Stimulated activated naive CD8-positive, alpha-beta T cell treated with anti-CD3 and anti-CD28 coated beads, Interleukin-15, Interleukin-2, amounts not matched to agents 100 ng/mL and 50 ng/mL, for 24 hours (primary cell): ENCODE data around the gene MRM3.
A peak's percentile ranks its signal among the peaks of the same experiment; 100 is the strongest.
"Not testable (repeated sequence)": the region's sequence is repeated elsewhere in the genome, so short reads cannot be mapped to it uniquely, and the experiment has no call there.

Experiments used
- H3K27ac Mint-ChIP-seq: one replicate; pipeline ENCODE4 v1.8.0; 2021; ENCODE audit warnings: mild to moderate bottlenecking, mixed read lengths
- H3K27me3 Mint-ChIP-seq: one replicate; pipeline ENCODE4 v1.8.0; 2021; ENCODE audit warnings: mixed read lengths
- H3K36me3 Mint-ChIP-seq: one replicate; pipeline ENCODE4 v1.8.0; 2021; ENCODE audit warnings: low read depth, mixed read lengths
- H3K4me1 Mint-ChIP-seq: one replicate; pipeline ENCODE4 v1.8.0; 2021; ENCODE audit warnings: low read depth, mixed read lengths
- H3K4me3 Mint-ChIP-seq: one replicate; pipeline ENCODE4 v1.8.0; 2021; ENCODE audit warnings: mild to moderate bottlenecking, mixed read lengths
- H3K9me3 Mint-ChIP-seq: one replicate; pipeline ENCODE4 v1.8.0; 2021; ENCODE audit warnings: mixed read lengths

MRM3 gene, protein sequence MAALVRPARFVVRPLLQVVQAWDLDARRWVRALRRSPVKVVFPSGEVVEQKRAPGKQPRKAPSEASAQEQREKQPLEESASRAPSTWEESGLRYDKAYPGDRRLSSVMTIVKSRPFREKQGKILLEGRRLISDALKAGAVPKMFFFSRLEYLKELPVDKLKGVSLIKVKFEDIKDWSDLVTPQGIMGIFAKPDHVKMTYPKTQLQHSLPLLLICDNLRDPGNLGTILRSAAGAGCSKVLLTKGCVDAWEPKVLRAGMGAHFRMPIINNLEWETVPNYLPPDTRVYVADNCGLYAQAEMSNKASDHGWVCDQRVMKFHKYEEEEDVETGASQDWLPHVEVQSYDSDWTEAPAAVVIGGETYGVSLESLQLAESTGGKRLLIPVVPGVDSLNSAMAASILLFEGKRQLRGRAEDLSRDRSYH

DNA sequence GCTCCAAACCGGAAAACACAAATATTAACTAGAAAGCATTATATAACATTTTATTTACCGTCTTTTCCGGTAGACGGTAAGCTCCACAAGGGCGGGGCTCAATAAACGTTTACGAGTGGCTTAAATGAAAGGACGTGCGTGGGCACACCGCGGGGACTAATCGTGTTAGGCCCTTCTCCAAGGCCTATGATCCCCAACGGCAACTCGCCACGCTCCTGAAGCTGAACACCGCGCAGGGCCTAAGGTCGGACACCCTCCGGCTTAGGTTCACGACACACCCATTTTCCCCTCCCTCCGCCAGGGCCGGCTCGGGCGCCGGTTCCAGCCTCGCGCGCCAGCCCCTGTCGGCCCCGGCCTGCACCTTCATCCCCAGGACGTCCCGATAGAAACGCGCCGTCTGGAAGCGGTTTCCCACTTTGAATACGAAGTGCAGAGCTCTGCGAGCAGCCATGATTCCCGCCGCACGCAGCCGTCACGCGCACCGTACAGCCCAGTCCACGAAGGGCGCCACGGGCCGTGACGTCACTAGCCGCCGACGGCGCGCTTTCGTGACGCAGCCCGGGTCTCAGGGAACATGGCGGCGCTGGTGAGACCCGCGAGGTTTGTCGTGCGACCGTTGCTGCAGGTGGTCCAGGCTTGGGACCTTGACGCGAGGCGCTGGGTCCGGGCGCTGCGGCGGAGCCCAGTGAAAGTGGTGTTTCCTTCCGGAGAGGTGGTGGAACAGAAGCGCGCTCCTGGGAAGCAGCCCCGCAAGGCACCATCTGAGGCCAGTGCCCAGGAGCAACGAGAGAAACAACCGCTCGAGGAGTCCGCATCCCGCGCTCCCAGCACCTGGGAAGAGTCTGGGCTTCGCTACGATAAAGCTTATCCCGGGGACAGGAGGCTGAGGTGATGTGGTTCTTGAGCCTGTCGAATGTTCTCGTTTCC lies at the start of gene MRM3, which contains the start of gene GLOD4:
Gene MRM3 (plus strand): TSS at position 549 of the 927 bp plus-strand sequence. CDS start 26 bp downstream, at position 575.
Gene GLOD4 (minus strand): TSS at position 476 of the 927 bp plus-strand sequence. CDS start 25 bp downstream, at position 451.
- Mint-ChIP-seq H3K4me1 (peaks cover 39% of the 10 kb centered on the region), H3K9me3 (no peaks in the 10 kb centered on the region), H3K36me3 (peaks cover 50% of the 10 kb centered on the region), H3K27ac (peak within 1 kb of the TSS; percentile 95), H3K27me3 (no peaks in the 10 kb centered on the region), H3K4me3 (peak within 1 kb of the TSS; percentile 97)

DNA sequence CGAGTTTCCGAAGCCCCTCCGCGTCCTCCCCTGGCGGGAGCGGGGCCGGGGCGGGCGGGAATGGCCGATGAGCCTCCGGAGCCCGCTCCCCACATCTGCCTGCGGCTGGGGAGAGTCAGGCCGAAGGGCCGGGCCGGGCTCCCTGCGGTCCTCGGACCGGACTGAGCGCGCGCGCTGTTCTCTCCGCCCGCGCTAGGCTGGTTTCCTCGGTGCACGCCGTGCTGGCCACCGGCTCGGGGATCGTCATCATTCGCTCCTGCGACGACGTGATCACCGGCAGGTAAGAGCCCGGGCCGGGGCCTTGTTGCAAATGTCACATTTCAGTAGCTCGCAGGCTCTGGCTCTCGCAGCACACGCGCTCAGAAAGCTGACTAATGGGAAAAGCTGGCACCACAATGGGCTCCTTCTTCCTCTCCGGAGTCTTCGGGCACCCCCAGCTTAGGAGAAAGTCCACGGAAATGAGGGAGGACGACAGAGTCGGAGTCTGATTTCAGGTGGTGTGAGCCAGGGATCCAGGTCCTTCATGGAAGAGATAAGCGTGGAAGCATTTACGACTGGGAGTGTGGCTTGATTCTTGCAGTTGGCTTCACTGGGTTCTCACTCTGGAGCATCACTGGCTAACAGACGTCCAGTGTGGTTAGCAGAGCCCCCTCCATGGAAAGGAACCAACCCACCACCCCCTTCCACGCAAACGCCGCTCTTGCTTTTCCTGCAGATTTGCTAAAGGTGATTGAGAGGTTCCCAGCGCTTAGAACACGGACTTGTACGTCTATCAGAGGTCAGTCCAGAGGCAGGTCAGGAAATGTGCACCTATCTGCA lies 49.0 kb upstream of the MRM3 start:
- H3K4me1 Mint-ChIP-seq = peaks cover 38% of the 10 kb centered on the region
- peak overlapping the region; percentile 92 for H3K4me3 Mint-ChIP-seq
- H3K27me3 Mint-ChIP-seq = peaks cover 5% of the 10 kb centered on the region
- H3K9me3 Mint-ChIP-seq = no peaks in the 10 kb centered on the region
- H3K36me3 Mint-ChIP-seq = peaks cover 39% of the 10 kb centered on the region
- peak overlapping the region; percentile 93 for H3K27ac Mint-ChIP-seq

DNA sequence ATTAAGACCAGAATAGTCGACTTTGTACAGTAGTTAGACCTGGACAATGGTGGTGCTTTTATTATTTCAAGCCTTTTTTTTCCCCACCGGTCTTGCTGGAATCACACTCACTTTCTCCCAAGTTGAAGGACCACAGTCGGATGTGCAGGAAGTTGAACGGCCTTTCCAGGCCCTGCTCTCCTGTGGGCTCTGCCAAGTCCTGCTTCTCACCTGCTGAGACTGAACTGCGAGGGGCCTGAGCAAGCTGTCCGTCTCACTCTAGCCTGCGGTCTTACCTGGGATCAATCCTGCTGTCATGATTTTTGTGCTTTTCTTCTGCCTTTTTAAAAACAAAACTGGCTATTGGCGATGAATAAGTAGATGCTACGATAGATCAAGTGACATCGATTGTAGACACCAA lies 48.4 kb upstream of the MRM3 start:
- Mint-ChIP-seq H3K27me3 (peaks cover 5% of the 10 kb centered on the region), H3K4me3 (peak overlapping the region; percentile 92), H3K27ac (peak overlapping the region; percentile 93), H3K36me3 (peaks cover 44% of the 10 kb centered on the region), H3K4me1 (peaks cover 38% of the 10 kb centered on the region), H3K9me3 (no peaks in the 10 kb centered on the region)

DNA sequence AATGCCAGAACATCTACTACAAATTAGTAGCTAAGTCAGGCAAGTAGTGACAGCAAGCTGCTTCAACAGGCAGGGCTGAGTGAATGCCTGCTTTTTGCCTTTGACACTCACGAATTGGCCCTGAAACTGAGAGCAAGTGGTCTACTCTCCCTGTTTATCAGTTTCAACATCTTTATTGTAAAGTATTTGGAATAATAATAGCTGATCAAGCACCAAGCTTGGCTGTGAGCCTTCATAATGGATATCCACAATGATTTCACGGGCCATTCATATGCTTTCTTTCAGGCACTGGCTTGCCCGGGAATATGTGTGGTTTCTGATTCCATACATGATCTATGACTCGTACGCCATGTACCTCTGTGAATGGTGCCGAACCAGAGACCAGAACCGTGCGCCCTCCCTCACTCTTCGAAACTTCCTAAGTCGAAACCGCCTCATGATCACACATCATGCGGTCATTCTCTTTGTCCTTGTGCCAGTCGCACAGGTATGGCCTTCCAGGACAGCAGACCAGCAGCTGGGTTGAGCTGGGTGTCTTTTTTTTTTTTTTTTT lies 44.5 kb upstream of the MRM3 start:
- H3K27ac Mint-ChIP-seq = no peak overlapping the region
- H3K27me3 Mint-ChIP-seq = no peaks in the 10 kb centered on the region
- H3K4me3 Mint-ChIP-seq = no peak overlapping the region
- H3K9me3 Mint-ChIP-seq = no peaks in the 10 kb centered on the region
- H3K36me3 Mint-ChIP-seq = peaks cover 71% of the 10 kb centered on the region
- H3K4me1 Mint-ChIP-seq = peaks cover 38% of the 10 kb centered on the region

DNA sequence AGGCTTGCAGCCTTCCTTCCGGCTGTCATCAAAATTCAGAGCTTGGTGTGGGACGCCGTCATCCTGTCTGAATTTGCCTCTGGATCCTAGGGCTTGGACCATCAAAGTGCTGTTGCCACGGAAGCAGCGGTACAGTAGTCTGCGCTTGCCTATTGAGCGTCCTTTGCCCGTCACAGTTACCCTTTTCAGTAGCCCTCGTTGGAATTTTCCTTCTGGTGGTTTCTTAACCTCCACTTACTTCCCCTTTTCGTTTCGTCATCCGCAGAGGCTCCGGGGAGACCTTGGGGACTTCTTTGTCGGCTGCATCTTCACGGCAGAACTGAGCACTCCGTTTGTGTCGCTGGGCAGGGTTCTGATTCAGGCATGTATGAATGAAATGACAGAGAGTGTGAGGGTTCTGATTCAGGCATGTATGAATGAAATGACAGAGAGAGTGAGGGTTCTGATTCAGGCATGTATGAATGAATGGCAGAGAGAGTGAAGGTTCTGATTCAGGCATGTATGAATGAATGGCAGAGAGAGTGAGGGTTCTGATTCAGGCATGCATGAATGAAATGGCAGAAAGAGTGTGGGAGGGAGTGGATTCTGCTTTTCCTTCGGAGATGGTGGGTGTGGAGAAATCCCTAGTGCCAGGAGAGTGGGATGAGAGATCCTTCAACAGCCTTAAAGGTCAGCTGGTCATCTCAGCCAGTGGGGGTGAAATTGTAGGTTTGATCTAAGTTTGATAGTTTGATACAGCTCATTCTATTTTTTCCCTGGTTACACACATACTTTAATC lies 41.7 kb upstream of the MRM3 start:
- peak overlapping the region; percentile 90 for H3K27ac Mint-ChIP-seq
- no peaks in the 10 kb centered on the region for H3K9me3 Mint-ChIP-seq
- peaks cover 23% of the 10 kb centered on the region for H3K4me1 Mint-ChIP-seq
- peak overlapping the region; percentile 42 for H3K4me3 Mint-ChIP-seq
- no peaks in the 10 kb centered on the region for H3K27me3 Mint-ChIP-seq
- peaks cover 79% of the 10 kb centered on the region for H3K36me3 Mint-ChIP-seq

DNA sequence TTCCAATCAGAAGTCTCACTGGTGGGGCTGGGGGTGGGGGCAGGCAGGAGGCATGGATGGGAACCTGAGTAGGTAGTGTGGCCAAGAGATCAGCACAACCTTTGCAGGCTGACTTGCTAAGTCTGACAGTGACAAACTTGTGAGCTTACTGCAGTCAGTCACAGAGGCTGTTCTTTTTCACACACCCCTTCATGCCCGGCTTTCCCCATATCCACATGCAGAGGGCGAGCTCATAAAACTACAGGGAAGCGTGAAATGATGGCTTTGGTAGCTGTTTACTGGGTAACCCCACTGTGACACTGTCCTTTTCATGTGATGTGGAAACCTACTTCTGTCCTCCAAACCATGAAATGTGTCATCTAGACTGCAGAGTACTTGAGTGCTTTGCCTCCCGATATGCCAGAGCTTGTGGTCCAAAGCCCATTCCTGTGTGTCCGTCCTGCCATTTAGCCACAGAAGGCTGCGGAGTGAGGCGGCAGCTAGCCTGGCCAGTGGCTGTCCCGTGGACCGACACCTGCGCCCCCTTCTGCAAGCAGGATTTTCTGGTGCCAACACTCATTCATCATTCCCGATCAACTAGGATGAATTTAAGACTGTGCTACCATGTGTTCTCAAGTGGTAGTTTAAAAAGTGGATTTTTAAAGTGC lies 39.9 kb upstream of the MRM3 start:
- Mint-ChIP-seq H3K27me3 (no peaks in the 10 kb centered on the region), H3K27ac (peak overlapping the region; percentile 33), H3K4me1 (peaks cover 27% of the 10 kb centered on the region), H3K36me3 (peaks cover 79% of the 10 kb centered on the region), H3K4me3 (no peak overlapping the region), H3K9me3 (no peaks in the 10 kb centered on the region)

DNA sequence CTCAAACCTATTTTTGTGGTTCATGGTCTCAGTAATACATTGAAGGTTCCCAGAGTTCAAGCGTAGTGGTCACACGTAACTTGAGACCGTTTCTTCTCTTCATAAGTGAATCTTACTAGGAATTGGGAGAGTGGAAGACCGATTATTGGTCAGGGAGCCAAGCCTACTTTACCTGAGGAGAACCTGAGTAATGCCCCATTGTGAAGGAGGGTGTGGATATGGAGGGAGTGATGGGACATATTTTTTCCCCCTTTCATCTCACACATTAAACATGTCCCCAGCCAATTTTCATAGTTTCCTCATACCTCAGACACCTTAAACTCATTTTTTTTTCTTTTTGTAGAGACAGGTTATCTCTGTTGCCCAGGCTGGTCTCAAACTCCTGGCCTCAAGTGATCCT lies 39.0 kb upstream of the MRM3 start:
- no peaks in the 10 kb centered on the region for H3K9me3 Mint-ChIP-seq
- H3K36me3 Mint-ChIP-seq = peaks cover 77% of the 10 kb centered on the region
- no peak overlapping the region for H3K4me3 Mint-ChIP-seq
- H3K27ac Mint-ChIP-seq = peak overlapping the region; percentile 16
- peaks cover 27% of the 10 kb centered on the region for H3K4me1 Mint-ChIP-seq
- H3K27me3 Mint-ChIP-seq = no peaks in the 10 kb centered on the region

DNA sequence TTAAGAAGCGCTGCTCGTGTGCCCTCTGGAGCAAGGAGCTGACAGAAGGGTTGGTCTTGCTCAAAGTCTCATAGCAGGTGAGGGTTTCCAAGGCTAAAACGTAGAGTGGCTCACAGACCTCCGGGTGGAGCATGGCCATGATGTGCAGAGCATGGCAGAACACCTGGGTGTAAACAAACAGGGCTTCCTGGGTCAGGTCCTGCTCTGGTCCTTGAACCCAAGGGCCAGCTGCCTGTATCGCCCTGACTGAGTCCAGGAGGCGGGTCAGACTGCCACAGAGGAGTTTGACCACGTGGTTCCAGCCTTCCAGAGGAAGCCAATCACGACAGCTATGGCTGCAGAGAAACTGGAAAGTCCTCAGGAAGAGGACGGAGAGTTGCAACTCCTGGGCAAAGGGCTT lies 37.2 kb upstream of the MRM3 start:
- Mint-ChIP-seq H3K9me3 (peaks cover 4% of the 10 kb centered on the region), H3K36me3 (peaks cover 85% of the 10 kb centered on the region), H3K4me3 (no peak overlapping the region), H3K27ac (no peak overlapping the region), H3K4me1 (peaks cover 34% of the 10 kb centered on the region), H3K27me3 (no peaks in the 10 kb centered on the region)

DNA sequence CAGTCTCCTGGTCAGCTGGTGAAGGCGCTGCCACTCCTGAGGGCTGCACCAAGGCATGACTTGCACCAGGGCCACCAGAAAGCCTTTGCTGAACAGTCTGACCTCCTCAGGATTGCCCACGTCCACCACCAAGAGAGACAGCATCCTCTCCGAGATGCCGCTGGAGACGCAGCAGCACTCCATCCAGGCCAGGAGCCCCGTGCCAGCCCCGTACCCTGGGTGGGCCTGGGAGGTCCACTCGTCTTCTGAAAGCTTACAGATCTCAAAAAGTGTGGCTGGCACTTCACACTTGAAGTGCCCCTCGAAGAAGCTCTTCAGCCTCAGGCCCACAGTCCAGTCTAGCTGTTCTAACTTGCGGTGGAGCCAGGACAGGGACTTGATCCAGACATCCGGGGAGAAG lies 36.7 kb upstream of the MRM3 start:
- Mint-ChIP-seq H3K27me3 (no peaks in the 10 kb centered on the region), H3K27ac (no peak overlapping the region), H3K36me3 (peaks cover 86% of the 10 kb centered on the region), H3K9me3 (peaks cover 4% of the 10 kb centered on the region), H3K4me3 (no peak overlapping the region), H3K4me1 (peaks cover 34% of the 10 kb centered on the region)

DNA sequence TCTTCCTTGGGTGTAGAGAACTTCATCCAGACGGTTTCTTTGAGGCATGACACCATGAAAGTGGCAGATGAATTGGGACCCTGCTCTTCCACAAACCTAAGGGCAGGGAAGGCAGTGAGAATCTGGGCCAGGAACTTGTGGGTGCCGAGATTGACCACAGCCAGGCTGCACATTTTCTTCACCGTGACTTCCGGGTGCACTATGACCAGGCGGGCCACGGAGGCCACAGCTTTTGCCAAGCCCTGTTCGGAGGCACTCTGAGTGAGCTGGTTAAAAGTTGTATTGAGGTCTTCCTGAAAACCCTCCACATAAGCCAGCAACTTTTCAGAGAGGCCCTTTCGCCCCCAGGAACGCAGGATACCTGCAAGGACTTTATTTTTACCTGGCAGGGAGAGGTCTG lies 36.0 kb upstream of the MRM3 start:
- Mint-ChIP-seq H3K4me3 (no peak overlapping the region), H3K36me3 (peaks cover 86% of the 10 kb centered on the region), H3K4me1 (peaks cover 34% of the 10 kb centered on the region), H3K27me3 (no peaks in the 10 kb centered on the region), H3K27ac (no peak overlapping the region), H3K9me3 (peaks cover 4% of the 10 kb centered on the region)

DNA sequence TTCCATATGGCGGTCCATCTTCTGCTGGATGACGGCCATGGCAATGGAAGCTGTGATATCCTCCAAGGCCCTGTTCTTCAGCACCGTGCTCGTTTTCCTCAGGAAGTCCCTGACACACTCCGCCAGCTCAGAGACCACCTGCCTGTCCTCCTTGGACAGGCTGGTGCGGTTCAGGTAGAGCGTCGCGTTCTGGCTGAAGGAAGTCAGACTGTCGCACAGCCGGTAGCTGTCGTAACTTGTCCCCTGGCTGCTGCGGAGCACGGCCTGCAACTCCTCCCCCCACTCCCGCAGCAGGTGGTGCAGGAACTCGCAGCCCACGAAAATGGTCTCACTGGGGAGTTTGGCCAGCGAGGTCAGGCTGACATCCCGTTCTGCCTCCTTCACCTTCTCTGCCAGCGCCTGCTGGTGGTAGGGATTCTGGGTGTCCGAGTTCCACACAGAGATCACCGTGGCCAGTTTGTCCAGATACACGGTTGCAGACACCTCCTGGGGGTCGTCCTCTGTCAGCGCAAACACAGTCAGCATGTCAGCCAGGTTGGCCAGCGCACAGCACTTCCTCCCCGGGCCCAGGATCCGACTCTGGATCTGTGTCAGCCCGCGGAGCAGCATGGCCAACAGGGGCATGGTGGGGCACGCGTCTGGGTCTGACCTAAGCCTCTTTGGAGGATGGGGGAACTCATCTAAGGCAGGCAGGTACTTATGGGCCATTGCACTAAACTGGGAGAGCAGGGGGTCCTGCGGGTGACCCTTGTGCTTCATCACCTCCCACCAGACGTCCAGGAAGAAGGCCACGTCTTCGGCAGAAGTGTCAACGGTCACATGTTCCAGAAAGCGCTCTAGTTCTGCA lies 35.1 kb upstream of the MRM3 start:
- Mint-ChIP-seq H3K27me3 (no peaks in the 10 kb centered on the region), H3K9me3 (peaks cover 4% of the 10 kb centered on the region), H3K36me3 (peaks cover 81% of the 10 kb centered on the region), H3K4me1 (peaks cover 33% of the 10 kb centered on the region), H3K27ac (no peak overlapping the region), H3K4me3 (no peak overlapping the region)

DNA sequence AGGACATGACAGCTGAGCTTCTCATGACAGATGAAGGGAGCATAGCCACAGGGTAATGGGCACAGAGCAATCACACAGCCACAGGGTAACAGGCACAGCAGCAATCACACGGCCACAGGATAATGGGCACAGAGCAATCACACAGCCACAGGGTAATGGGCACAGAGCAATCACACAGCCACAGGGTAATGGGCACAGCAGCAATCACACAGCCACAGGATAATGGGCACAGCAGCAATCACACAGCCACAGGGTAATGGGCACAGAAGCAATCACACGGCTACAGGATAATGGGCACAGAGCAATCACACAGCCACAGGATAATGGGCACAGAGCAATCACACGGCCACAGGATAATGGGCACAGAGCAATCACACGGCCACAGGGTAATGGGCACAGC lies 33.5 kb upstream of the MRM3 start:
- H3K36me3 Mint-ChIP-seq = peaks cover 65% of the 10 kb centered on the region
- not testable (repeated sequence) for H3K4me3 Mint-ChIP-seq, H3K9me3 Mint-ChIP-seq, H3K27me3 Mint-ChIP-seq
- H3K4me1 Mint-ChIP-seq = peaks cover 38% of the 10 kb centered on the region
- peak overlapping the region; percentile 23 for H3K27ac Mint-ChIP-seq
